Astrocyte (in vitro differentiated cells and primary cell): ENCODE measurements around the gene CIB2.

Experiments used
- CTCF ChIP-seq: IDR thresholded peaks from 2 replicates; pipeline ENCODE4 v1.5.1; 2011; ENCODE audit warnings: low read depth, mild to moderate bottlenecking, inconsistent platforms, low read length, moderate library complexity; ENCODE audit not compliant: insufficient read depth
- EZH2 ChIP-seq: IDR thresholded peaks from 2 replicates; pipeline ENCODE4 v1.6.1; 2012; ENCODE audit warnings: mild to moderate bottlenecking, low read length, inconsistent platforms; ENCODE audit not compliant: insufficient read depth

DNA sequence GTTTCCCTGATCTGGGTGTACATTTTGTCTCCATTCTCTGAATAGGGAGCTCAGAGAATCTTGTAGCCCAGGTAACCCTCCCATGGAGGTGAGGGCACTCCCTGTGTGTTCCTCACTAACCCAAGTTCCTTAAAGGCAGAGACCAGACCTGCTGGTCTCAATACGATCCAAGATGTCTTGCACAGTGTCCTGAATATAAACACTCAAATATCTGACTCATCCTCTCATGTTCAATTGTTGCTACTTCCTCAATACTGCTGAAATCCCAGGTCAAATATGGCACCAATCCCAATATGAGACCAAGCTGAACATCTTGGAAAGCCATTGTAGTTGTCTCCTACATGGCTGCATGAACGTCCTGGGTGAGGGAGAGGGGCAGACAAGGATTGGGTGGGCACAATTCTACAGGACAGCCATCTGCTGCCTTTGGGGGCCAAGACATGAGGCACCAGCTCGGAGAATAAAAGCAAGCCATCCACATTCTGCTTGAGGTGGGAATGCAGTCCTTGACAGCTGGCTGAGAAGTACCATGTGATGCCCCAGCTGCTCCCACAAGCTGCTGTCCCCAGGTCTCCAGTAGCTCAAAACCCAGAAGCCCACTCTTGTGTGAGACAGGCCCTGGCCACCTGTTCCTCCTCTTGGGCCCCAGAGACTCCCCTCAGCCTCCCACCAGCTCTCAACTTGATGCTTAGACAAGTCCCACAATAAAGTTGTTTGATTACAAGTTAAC lies 72.0 kb downstream of the CIB2 start:
- TF ChIP-seq CTCF (no peak), EZH2 (no peak)
